Vagina (tissue), 2 donors: ENCODE measurements around the gene HBG2. TPM values are rescaled to one million over a fixed set of nuclear protein-coding genes. Genes with fewer than 3 reads are reported as not detected.

Experiments used
- DNase-seq, 2 donors: peaks; one replicate each; pipeline ENCODE4 v3.0.0-alpha.2; 2017; ENCODE audit errors: extremely low spot score in 2 of 2
- H3K27ac ChIP-seq: fragments of 200-600 bp; sonication (generic); one replicate; pipeline ENCODE4 v1.5.1; 2019
- H3K27me3 ChIP-seq: fragments of 200-600 bp; sonication (generic); one replicate; pipeline ENCODE4 v1.5.1; 2019
- H3K36me3 ChIP-seq, 2 donors: fragments of 200-600 bp; sonication (generic); one replicate each; pipeline ENCODE4 v1.5.1; 2017 to 2019
- H3K4me1 ChIP-seq: fragments of 200-600 bp; sonication (generic); one replicate; pipeline ENCODE4 v1.5.1; 2019
- H3K4me3 ChIP-seq, 2 donors: fragments of 200-600 bp; sonication (generic); 1 replicate in 1 of 2; 2 replicates in 1 of 2; pipeline ENCODE4 v1.5.1; 2016 to 2019
- H3K9me3 ChIP-seq: fragments of 200-600 bp; sonication (generic); one replicate; pipeline ENCODE4 v1.5.1; 2019
- CTCF ChIP-seq, 3 experiments: fragments of 450-650 bp in 2 of 3; fragments of 200-600 bp in 1 of 3; sonication (generic) in 1 of 3; IDR thresholded peaks; one replicate each; pipeline ENCODE4 v1.5.1; 2017 to 2019; ENCODE audit warnings: antibody characterized with exemption in 3 of 3, mild to moderate bottlenecking in 2 of 3, moderate library complexity in 2 of 3
- POLR2A ChIP-seq, 2 donors: fragments of 450-650 bp; IDR thresholded peaks; one replicate each; pipeline ENCODE4 v1.6.1; 2017; ENCODE audit warnings: antibody characterized with exemption in 2 of 2, mild to moderate bottlenecking in 2 of 2, moderate library complexity in 2 of 2
- POLR2AphosphoS5 ChIP-seq, 2 donors: sonication (generic); formaldehyde crosslinking; IDR thresholded peaks; one replicate each; pipeline ENCODE4 v1.9.0; 2017; ENCODE audit warnings: antibody characterized with exemption in 2 of 2, mild to moderate bottlenecking in 2 of 2, low read depth in 1 of 2; ENCODE audit not compliant: insufficient read depth in 1 of 2
- intact Hi-C: fragments of 100-400 bp; cut with DNase I; formaldehyde crosslinking; loops from one replicate; pipeline ENCODE4 v1.15.1; 2023
- total RNA-seq: library from RNA; depleted of rRNA; stranded (reverse); fragments of >200 nt; gene quantifications from one replicate; pipeline ENCODE4 v1.2.3, GENCODE V29; 2016

The HBG2 gene
- total RNA-seq, 1 donor from 2014 or later = not detected

- no peaks in the 10 kb centered on the region for H3K27me3 ChIP-seq
- intact Hi-C loops = no loop called here
- no peaks in the 10 kb centered on the region for H3K4me1 ChIP-seq
- no peak overlapping the region for H3K27ac ChIP-seq
- no peak for DNase-seq
- no peak for TF ChIP-seq POLR2A (IDR thresholded peaks at IDR 0.05)
- no peak for TF ChIP-seq POLR2AphosphoS5 (IDR thresholded peaks at IDR 0.05; ENCODE audit: insufficient read depth in 1 of 2, low read depth in 1 of 2)
- TF ChIP-seq CTCF (IDR thresholded peaks at IDR 0.05) = no peak
- H3K4me3 ChIP-seq = no peak overlapping the region
- H3K9me3 ChIP-seq = no peaks in the 10 kb centered on the region
- H3K36me3 ChIP-seq = no peaks in the 10 kb centered on the region
Observed at GRCh38 chr11:5282628-5283027, 28.0 kb upstream of the HBG2 start.

GRCh38 chr11:5281596-5281995 lies 27.0 kb upstream of the HBG2 start:
- no peak overlapping the region for H3K4me3 ChIP-seq
- H3K27ac ChIP-seq = no peak overlapping the region
- TF ChIP-seq CTCF (IDR thresholded peaks at IDR 0.05) (no peak), POLR2AphosphoS5 (IDR thresholded peaks at IDR 0.05; ENCODE audit: insufficient read depth in 1 of 2, low read depth in 1 of 2) (no peak), POLR2A (IDR thresholded peaks at IDR 0.05) (no peak)
- no peak for DNase-seq
- H3K36me3 ChIP-seq = no peaks in the 10 kb centered on the region
- no peaks in the 10 kb centered on the region for H3K4me1 ChIP-seq
- intact Hi-C loops = no loop called here
- no peaks in the 10 kb centered on the region for H3K27me3 ChIP-seq
- H3K9me3 ChIP-seq = no peaks in the 10 kb centered on the region

- Histone ChIP-seq H3K27ac (no peak overlapping the region), H3K4me3 (no peak overlapping the region), H3K9me3 (no peaks in the 10 kb centered on the region), H3K27me3 (no peaks in the 10 kb centered on the region), H3K4me1 (no peaks in the 10 kb centered on the region), H3K36me3 (no peaks in the 10 kb centered on the region)
- no peak for DNase-seq
- TF ChIP-seq CTCF (IDR thresholded peaks at IDR 0.05) (no peak), POLR2AphosphoS5 (IDR thresholded peaks at IDR 0.05; ENCODE audit: insufficient read depth in 1 of 2, low read depth in 1 of 2) (no peak), POLR2A (IDR thresholded peaks at IDR 0.05) (no peak)
- intact Hi-C loops = no loop called here
Observed at GRCh38 chr11:5280582-5281102, 26.1 kb upstream of the HBG2 start.

GRCh38 chr11:5279471-5280090 lies 25.0 kb upstream of the HBG2 start:
- TF ChIP-seq CTCF (IDR thresholded peaks at IDR 0.05) (no peak), POLR2AphosphoS5 (IDR thresholded peaks at IDR 0.05; ENCODE audit: insufficient read depth in 1 of 2, low read depth in 1 of 2) (no peak), POLR2A (IDR thresholded peaks at IDR 0.05) (no peak)
- H3K4me3 ChIP-seq = no peak overlapping the region

GRCh38 chr11:5277807-5278382 lies 23.3 kb upstream of the HBG2 start:
- no peaks in the 10 kb centered on the region for H3K36me3 ChIP-seq
- H3K4me3 ChIP-seq = no peak overlapping the region
- no peaks in the 10 kb centered on the region for H3K27me3 ChIP-seq
- no peak for TF ChIP-seq POLR2A (IDR thresholded peaks at IDR 0.05)
- TF ChIP-seq POLR2AphosphoS5 (IDR thresholded peaks at IDR 0.05; ENCODE audit: insufficient read depth in 1 of 2, low read depth in 1 of 2) = no peak
- no peak for TF ChIP-seq CTCF (IDR thresholded peaks at IDR 0.05)
- no peaks in the 10 kb centered on the region for H3K4me1 ChIP-seq
- H3K9me3 ChIP-seq = no peaks in the 10 kb centered on the region
- intact Hi-C loops = no loop called here
- DNase-seq = no peak
- H3K27ac ChIP-seq = no peak overlapping the region

More at GRCh38 chr11:5279471-5280090, 25.0 kb upstream of the HBG2 start:
- no peaks in the 10 kb centered on the region for H3K4me1 ChIP-seq
- H3K36me3 ChIP-seq = no peaks in the 10 kb centered on the region
- no peak for DNase-seq
- no peaks in the 10 kb centered on the region for H3K9me3 ChIP-seq
- H3K27ac ChIP-seq = no peak overlapping the region
- H3K27me3 ChIP-seq = no peaks in the 10 kb centered on the region
- intact Hi-C loops = no loop called here
